HG03175 (cell line): ENCODE measurements around the gene SEMA3B.
A peak's percentile ranks its signal among the peaks of the same experiment; 100 is the strongest.
"Not testable (repeated sequence)": the region's sequence is repeated elsewhere in the genome, so short reads cannot be mapped to it uniquely, and the experiment has no call there.

Source experiments
- ATAC-seq: cut with Tn5 transposase; IDR thresholded peaks from one replicate; pipeline ENCODE4 v1.9.1; 2021; ENCODE audit warnings: mild to moderate bottlenecking, moderate library complexity; ENCODE audit not compliant: unreplicated experiment

Gene SEMA3B

GRCh38 chr3:50237754-50238548 is 31.0 kb upstream of the SEMA3B start:
- peak; percentile 29 for ATAC-seq

GRCh38 chr3:50238549-50239026 is 30.4 kb upstream of the SEMA3B start:
- ATAC-seq = no peak

DNA sequence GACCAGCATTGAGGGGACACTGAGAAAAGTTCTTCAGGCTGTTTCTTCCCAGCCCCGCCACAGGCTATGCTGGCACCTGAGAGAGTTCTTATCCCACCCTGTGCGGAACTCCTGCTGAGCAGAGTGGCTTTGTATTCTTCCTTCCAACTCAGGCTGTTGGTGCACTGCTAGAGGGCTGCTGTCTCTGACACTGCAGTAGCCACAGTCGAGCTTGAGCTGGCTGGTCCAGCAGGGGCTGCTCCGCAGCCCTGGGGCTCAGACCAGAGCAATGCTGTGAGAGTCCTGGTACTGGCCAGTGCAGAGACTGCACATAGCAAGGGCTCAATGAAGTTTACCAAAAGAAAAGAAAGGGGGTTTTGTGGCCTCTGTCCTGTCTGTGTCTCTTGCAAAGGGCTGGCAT is 29.3 kb upstream of the SEMA3B start:
- no peak for ATAC-seq

DNA sequence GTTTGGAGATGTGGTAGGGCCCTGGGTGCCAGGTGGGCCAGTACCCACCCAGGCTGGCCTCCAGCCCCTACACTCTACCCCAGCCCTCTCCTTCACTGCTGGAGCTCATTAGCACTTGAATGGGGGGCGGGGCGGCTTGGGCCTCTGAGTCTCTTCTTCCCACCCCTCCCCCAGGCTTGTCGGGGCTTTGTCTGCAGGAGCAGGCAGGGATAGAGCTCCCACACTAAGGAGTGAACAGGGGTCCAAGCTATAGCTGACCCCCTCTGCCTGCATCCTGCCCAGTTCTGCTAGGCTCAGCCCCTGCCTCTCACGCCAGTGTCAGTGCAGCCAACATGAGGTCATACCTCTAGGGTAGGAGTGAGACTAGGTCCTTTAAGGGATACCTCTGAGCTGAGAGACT is 27.8 kb upstream of the SEMA3B start:
- no peak for ATAC-seq

DNA sequence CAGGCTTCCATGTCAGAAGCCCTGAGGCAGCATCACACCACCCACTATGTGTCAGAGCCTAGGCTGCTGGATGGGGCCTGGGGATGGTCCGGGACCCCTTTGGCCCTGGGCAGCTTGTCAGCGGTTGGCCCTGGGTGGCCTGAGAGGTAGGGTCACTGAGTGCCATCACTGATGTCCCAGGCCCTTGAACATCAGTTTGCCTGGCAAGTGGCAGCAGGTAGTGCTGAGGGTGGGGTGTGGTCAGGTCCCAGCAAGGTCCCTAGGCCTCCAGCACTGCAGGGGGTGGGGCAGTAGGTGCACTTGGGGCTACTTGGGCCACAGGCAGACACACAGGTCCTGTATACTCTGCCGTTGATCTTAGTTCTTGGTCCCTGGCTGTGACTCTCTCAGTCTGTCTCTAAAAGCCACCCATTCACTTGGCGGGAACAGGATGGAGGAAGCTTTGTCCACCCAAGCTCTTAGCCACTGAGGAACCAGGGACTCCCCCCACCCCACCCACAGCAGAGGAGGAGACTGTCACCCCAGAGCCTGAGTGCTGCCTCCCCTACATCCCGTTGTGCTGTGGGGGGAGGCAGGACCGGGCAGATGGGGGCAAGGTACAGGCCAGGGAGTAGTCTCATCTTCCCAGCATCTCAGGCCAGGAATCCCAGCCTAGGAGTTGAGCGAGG is 27.1 kb upstream of the SEMA3B start:
- no peak for ATAC-seq

GRCh38 chr3:50242381-50242770 is 26.6 kb upstream of the SEMA3B start:
- ATAC-seq = no peak

DNA sequence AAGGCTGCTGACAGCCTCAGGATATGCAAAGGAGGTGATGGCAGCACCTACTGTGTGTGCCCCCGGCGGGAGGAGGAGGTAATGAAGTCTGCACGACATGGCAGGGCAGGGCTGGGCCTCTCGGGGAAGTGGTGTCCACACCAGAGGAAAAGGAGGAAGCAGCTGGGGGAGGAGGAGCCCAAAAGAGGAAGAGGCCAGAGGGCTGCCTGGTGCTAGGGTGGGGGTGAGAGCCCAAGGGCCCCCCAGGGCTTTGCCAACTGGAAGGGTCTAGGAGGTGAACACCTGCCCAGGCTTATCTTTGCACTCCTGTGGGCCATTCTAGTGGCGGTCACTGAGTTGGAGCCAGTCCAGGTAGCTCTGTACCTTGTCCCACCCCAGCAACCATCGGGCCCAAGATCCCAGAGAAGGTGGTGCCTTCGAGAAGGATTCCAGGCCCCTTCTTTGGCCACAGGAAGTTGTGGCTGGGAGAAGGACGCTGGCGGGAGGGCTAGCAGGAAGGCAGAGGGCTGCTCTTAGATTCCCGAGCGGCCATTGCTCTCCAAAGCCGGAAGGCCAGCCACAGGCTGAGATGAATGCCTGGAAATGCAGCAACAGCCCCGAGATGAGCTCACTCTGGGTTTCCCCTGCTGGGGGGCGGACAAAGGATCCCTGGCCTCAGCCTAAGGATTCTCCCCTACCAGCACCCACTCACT is 25.9 kb upstream of the SEMA3B start:
- ATAC-seq = no peak

- ATAC-seq = no peak
Measured at GRCh38 chr3:50243543-50243895, 25.4 kb upstream of the SEMA3B start.

DNA sequence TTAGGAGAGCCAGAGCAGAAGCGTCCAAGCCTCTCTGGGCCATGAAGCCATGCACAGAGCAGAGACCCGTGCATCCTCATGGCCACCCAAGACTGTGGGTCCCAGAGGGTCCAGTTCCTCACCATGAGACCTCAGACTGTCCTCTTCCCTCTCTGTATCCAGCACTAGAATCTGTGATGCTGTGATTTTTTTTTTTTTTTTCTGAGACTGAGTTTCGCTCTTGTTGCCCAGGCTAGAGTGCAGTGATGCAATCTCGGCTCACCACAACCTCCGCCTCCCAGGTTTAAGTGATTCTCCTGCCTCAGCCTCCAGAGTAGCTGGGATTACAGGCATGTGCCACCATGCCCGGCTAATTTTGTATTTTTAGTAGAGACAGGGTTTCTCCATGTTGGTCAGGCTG is 24.1 kb upstream of the SEMA3B start:
- not testable (repeated sequence) for ATAC-seq

- ATAC-seq = no peak
Measured at GRCh38 chr3:50245251-50245745, 23.6 kb upstream of the SEMA3B start.

DNA sequence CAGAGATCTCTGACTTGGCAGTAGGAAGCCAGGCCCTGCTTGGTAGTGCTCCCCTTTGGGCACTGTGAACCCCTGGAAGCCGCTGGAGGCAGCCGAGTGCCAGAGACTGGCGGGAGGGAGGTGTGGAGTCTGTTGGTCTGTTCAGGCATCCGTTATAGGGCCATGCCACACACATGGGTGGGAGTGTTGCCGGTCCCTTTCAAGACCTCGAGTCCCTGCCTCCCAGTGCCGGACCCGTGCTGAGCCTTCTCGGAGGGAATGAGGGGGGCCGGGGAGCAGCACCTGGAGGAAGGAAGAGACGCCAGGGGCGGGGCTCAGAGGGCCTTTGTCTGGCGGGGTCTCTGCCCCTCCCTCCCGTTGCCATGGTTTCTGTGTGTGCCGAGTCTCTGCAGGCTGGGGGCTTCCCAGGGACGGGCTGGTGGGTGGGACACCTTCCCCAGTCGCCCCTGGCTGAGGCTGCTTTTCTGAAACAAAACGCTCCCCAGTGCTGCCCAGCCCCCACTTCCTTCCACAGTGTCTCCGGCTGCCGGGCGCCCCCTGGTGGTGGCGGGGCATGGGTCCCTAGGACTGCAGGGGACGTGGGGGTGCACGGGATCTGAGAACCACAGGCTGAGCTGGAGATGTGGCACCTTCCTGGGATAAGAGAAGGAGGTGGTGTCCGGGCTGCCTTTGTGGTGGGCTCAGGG is 23.0 kb upstream of the SEMA3B start:
- peak; percentile 71 for ATAC-seq

DNA sequence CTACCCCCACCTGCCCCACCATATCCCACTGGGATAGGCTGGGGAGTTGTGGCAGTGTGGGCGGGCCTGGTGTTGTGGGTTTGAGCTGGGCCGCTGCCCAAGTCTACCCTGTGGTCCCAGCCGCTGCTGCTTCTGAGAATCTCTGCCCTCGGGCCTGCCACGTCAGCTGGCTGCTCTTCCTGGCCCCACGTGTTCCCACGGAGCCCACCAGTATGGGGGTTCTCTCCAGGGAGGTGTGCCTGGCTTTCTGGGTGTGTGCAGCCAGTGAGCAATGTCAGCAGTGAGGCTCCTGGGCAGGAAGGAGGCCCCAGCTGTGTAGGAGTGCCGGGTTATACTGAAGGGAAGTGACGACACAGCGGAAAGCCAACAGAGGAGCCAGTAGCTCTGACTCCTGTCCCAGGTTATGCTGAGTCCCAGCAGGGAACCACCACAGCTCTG is 22.4 kb upstream of the SEMA3B start:
- ATAC-seq = peak; percentile 49

DNA sequence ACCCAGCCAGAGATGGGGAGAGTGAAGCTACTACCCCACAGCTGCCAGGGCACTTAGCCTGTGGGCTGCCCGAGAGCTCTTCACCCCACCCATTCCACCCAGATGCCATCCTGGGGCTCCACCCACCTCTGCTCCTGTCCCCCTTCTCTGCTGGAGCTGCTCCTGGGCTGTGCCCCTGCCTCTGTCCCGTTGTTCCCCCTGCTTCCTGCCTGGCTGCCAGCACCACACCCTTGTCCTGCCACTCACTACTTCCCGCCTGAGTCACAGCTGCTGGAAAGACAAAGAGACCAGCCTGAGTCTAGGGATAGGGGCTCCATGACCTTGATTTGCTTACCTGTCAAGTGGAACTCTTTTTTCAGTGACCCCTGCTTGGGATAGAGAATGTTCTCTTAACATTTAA is 20.6 kb upstream of the SEMA3B start:
- ATAC-seq = no peak

GRCh38 chr3:50249457-50249856 is 19.5 kb upstream of the SEMA3B start:
- no peak for ATAC-seq

- ATAC-seq = no peak
Measured at GRCh38 chr3:50250514-50250913, 18.4 kb upstream of the SEMA3B start.

GRCh38 chr3:50251220-50251619 is 17.7 kb upstream of the SEMA3B start:
- ATAC-seq = no peak

DNA sequence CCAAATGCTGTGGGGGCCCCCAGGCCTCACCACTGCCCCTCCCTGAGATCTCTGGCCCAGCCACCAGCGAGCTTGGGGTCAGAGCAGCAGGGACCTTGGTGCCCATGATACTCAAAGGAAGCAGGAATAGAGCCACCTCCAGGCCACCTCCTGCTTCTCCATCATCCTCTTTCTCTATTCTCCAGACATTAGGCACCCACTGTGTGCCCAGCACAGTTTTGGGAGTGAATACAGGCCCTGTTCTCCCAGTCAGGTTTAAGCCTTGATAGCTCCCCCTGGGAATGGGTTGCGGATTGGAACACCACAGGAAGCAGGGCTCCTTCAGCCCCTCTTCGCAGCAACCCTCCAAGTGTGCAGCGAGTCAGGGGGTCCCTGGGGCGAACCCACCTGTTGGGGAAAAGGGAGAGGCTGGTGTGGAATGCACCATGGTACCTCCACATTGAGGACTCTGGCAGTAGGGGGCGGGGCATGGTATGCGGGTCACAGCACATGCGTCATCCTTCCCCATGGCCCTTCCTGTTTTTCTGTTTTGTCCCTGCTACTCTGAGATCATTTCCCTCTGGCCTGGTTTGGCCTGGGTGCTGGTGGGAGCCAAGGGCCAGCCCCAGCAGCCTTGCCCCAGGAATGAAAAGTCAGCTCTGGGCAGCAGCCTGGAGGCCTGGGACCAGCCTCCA is 14.2 kb upstream of the SEMA3B start:
- no peak for ATAC-seq

DNA sequence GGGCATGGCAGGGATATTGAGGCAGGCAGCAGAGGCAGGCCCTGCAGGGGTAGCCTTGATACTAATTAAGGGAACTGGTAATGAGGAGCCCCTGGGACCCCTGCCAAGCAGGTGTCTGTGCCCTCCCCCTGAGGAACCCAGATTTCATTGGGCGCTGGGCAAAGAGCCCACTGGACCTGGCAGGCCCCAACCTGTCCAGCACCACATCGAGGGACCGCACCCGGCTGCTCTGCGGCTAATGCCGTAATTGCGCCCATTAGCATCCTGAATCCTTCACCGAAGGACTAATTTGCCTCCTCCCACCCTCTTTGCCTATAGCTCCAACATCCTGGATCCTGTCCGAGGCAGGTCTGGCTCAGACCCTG is 13.7 kb upstream of the SEMA3B start:
- no peak for ATAC-seq

GRCh38 chr3:50256978-50257890 is 11.7 kb upstream of the SEMA3B start:
- ATAC-seq = no peak
